GM19099 (cell line): ENCODE data around the gene ZNF107.

Experiments used
- POLR2A ChIP-seq: IDR thresholded peaks from 3 replicates; pipeline ENCODE4 v1.6.1; 2011; ENCODE audit warnings: low read depth; ENCODE audit not compliant: insufficient read length; ENCODE audit errors: extremely low read depth

ZNF107 gene

GRCh38 chr7:64637521-64638445, 28.1 kb upstream of the ZNF107 start:
- no peak for TF ChIP-seq POLR2A

GRCh38 chr7:64638822-64639221, 27.1 kb upstream of the ZNF107 start:
- TF ChIP-seq POLR2A, result no peak

DNA sequence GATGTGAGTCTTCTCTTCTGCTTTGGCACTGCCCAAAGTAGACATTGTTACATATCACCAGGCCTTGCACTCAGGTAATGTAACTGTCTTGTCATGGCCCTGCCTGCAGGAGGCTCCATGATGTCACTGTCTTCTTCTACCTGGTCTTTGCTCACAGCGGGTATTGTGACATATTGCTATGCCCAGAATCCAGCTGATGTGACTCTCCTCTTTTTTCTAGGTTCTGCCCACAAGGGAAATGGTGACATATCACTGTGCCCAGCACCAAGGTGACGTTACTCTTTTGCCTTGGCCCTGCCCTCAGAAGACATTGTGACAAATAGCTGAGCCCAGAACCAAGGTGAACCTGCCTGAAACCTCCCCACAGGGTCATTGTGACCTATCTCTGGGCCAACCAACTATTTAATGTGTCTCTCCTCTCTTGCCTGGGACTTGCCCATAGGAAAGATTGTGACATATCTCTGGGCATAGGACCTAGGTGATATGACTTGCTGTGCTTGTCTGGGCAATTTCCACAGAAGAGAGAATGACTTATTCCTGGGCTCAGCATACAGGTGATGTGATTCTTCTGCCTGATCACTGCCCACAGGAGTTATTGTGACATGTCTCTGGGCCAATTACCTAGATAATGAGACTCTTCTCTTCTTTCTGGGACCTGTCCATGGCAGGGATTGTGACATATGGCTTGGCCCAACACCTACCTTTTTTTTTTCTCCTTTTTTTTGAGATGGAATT, 26.5 kb upstream of the ZNF107 start:
- TF ChIP-seq POLR2A, result no peak

GRCh38 chr7:64640504-64640903, 25.4 kb upstream of the ZNF107 start:
- no peak for TF ChIP-seq POLR2A

DNA sequence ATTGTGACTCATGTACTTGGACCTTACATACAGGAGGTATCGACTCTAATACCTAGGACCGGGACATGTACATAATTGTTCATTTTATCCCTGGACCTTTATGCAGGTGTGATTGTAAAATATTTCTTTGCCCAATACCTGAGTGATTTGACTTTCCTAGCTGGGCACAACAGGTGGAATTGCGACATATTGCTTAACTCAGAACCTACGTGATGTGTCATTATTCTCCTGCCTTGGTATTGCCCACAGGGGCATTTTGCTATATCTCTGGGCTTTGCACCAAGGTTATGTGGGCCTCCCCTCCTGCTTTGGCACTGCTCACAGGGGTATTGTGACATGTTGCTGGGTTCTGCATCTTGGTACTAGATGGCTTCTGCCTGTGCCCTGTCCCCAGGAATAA, 23.9 kb upstream of the ZNF107 start:
- TF ChIP-seq POLR2A, result no peak

- no peak for TF ChIP-seq POLR2A
These were observed 23.1 kb upstream of the ZNF107 start for GRCh38 chr7:64642875-64643274.

- no peak for TF ChIP-seq POLR2A
These were observed 22.4 kb upstream of the ZNF107 start for GRCh38 chr7:64643566-64643965.

DNA sequence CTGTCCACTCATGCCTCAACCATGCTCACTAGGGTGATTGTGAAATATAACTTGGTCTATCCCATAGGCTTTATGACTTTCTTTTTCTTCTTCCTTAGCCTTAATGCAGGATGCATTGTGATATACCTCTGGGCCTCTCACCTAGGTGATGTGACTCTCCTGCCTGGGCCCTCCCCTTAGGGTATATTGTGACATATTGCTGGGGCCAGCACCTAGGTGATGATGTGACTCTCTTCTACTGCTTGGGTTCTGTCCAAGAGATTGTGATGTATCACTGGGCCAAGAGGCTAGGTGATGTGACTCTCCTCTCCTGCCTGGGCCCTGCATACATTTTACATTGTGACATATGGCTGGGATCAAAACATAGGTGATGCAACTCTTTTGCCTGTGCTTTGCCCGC, 14.7 kb upstream of the ZNF107 start:
- TF ChIP-seq POLR2A, result no peak

- TF ChIP-seq POLR2A, result no peak
These were observed 14.2 kb upstream of the ZNF107 start for GRCh38 chr7:64651632-64652165.

DNA sequence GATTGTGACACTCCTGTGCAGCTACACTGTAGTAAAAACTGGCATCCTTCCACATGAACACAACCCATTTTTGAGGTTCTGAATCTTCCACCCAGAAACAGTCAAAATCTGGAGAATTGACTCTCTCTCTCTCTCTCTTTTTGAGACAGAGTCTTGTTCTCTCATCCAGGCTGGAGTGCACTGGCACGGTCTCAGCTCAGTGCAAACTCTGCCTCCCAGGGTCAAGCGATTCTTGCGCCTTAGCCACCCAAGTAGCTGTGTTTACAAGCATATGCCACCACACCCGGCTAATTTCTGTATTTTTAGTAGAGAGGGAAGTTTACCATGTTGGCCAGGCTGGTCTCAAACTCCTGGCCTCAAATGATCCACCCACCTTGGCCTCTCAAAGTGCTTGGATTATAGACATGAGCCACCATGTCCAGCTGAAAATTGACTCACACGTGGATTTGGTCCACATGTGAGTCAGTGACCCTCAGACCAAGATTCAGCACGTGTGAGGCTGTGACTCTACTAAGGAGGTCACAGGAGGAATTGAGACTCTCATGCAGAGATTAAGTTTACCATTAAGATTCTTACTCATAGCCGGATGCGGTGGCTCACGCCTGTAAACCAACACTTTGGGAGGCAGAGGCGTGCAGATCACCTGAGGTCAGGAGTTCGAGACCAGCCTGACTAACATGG, 12.1 kb upstream of the ZNF107 start:
- TF ChIP-seq POLR2A, result no peak

DNA sequence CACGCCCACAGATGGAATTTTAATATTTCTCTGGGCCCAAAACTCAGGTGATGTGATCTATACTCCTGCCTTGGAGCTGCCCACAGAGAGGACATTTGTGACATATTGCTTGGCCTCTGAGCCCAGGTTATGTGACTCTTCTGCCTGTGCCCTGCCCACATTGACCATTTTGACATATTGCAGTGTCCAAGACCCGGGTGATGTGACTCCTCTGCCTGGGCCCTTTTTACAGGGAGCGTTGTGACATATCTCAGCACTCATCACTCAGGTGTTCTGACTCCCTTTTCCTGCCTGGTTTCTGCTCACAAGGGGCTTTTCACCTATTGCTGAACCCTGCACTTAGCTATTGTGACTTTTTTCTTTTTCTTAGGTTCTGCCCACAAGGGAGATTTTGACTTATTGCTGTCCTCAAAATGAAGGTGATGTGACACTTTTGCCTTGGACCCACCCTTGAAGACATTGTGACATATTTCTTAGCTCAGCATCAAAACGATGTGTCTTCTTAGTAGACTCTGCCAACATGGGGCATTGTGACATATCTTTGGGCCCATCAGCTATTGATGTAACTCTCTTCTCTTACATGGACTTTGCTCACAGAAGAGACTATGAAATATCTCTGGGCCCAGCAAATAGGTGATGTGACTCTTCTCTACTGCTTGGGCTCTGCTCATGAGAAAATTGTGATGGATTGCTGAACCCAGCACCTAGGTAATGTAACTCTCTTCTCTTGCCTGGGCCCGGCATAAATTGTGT, 11.0 kb upstream of the ZNF107 start:
- TF ChIP-seq POLR2A, result no peak

- TF ChIP-seq POLR2A, result no peak
These were observed 10.1 kb upstream of the ZNF107 start for GRCh38 chr7:64655811-64656210.

DNA sequence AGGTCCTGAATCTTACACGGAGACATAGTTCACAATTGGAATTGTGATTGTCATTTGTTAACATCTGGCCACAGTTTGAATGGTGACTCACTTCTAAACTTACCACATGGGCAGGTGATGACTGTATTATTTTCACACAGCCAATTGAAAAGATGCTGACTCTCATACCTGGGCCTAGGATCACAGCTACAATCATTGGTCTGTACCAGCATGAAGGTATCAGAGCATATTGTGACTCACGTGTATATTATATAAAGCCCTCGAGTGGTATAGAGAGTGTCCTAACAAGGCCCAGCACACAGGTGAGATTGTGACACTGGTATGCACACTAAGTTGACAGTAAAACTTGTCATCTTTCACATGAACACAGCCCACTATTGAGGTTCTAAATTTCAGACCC, 9.4 kb upstream of the ZNF107 start:
- no peak for TF ChIP-seq POLR2A

GRCh38 chr7:64666663-64667050, 724 bp downstream of the ZNF107 start:
- no peak for TF ChIP-seq POLR2A
